GM23338 (cell line): ENCODE results near the gene RSAD1. TPM values are rescaled to one million over a fixed set of nuclear protein-coding genes. Genes with fewer than 3 reads are reported as not detected.

Source experiments
- ATAC-seq: fragments of 200-7000 bp; cut with Tn5 transposase; 3 replicates; pipeline ENCODE4 v1.9.1; 2020
- DNase-seq: peaks from one replicate; pipeline ENCODE4 v3.0.0-alpha.2; 2015; ENCODE audit warnings: low spot score
- H2AFZ ChIP-seq: fragments of 200-600 bp; sonication (generic); 2 replicates; pipeline ENCODE4 v1.8.0; 2016; ENCODE audit warnings: antibody characterized with exemption, mild to moderate bottlenecking, moderate library complexity
- H3F3A ChIP-seq: fragments of 200-600 bp; sonication (generic); replicated peaks from 2 replicates; pipeline ENCODE4 v1.8.0; 2017; ENCODE audit warnings: antibody characterized with exemption, mixed run types, low read depth
- H3K27ac ChIP-seq: fragments of 200-600 bp; sonication (generic); 2 replicates; pipeline ENCODE4 v1.6.1; 2016; ENCODE audit warnings: low read depth
- H3K27me3 ChIP-seq: fragments of 200-600 bp; sonication (generic); 2 replicates; pipeline ENCODE4 v1.8.0; 2016; ENCODE audit warnings: mild to moderate bottlenecking, mixed run types, moderate library complexity; ENCODE audit not compliant: insufficient read depth
- H3K36me3 ChIP-seq: fragments of 200-600 bp; sonication (generic); 2 replicates; pipeline ENCODE4 v1.8.0; 2016; ENCODE audit warnings: mild to moderate bottlenecking; ENCODE audit not compliant: insufficient read depth
- H3K4me1 ChIP-seq: fragments of 200-600 bp; sonication (generic); 2 replicates; pipeline ENCODE4 v1.8.0; 2016; ENCODE audit warnings: mild to moderate bottlenecking, moderate library complexity; ENCODE audit not compliant: insufficient read depth
- H3K4me2 ChIP-seq: fragments of 200-600 bp; sonication (generic); 2 replicates; pipeline ENCODE4 v1.7.1; 2017; ENCODE audit warnings: mixed run types
- H3K4me3 ChIP-seq: fragments of 200-600 bp; sonication (generic); 2 replicates; pipeline ENCODE4 v1.6.1; 2016; ENCODE audit warnings: mixed run types
- H3K79me2 ChIP-seq: fragments of 200-600 bp; sonication (generic); replicated peaks from 2 replicates; pipeline ENCODE4 v1.8.0; 2017; ENCODE audit warnings: mild to moderate bottlenecking; ENCODE audit not compliant: insufficient read depth
- H3K9me2 ChIP-seq: fragments of 200-600 bp; sonication (generic); 2 replicates; pipeline ENCODE4 v1.8.0; 2017; ENCODE audit not compliant: insufficient read depth
- H4K20me1 ChIP-seq: fragments of 200-600 bp; sonication (generic); replicated peaks from 2 replicates; pipeline ENCODE4 v1.8.0; 2017; ENCODE audit warnings: mild to moderate bottlenecking; ENCODE audit not compliant: insufficient read depth
- H3K27ac Mint-ChIP-seq: 2 replicates; pipeline ENCODE4 v1.8.0; 2020; ENCODE audit warnings: inconsistent platforms, mild to moderate bottlenecking, moderate library complexity, mixed read lengths
- H3K27me3 Mint-ChIP-seq: 3 replicates; pipeline ENCODE4 v1.8.0; 2022; ENCODE audit warnings: low read depth, mild to moderate bottlenecking, moderate library complexity, mixed read lengths, inconsistent platforms; ENCODE audit not compliant: insufficient read depth, poor library complexity
- H3K36me3 Mint-ChIP-seq: 3 replicates; pipeline ENCODE4 v1.8.0; 2021; ENCODE audit warnings: low read depth, mild to moderate bottlenecking, inconsistent platforms, moderate library complexity, mixed read lengths
- H3K4me1 Mint-ChIP-seq: 3 replicates; pipeline ENCODE4 v1.8.0; 2020; ENCODE audit warnings: mild to moderate bottlenecking, inconsistent platforms, mixed read lengths
- H3K4me3 Mint-ChIP-seq: 3 replicates; pipeline ENCODE4 v1.8.0; 2021; ENCODE audit warnings: moderate library complexity, mild to moderate bottlenecking, inconsistent platforms, mixed read lengths
- H3K9me3 Mint-ChIP-seq: 3 replicates; pipeline ENCODE4 v1.8.0; 2020; ENCODE audit warnings: moderate library complexity, mild to moderate bottlenecking, inconsistent platforms, mixed read lengths
- CREB1 ChIP-seq: fragments of 250-450 bp; sonication (Bioruptor Pico); IDR thresholded peaks from 2 replicates; pipeline ENCODE4 v1.5.0; 2020; ENCODE audit warnings: low read depth, mild to moderate bottlenecking, moderate library complexity
- CTCF ChIP-seq, 2 experiments: fragments of 200-600 bp in 1 of 2; sonication (generic) in 1 of 2; conservative IDR thresholded peaks; 2 replicates each; pipeline versions ENCODE4 v1.5.1 to v1.6.1; 2016 to 2017; ENCODE audit warnings: antibody characterized with exemption in 2 of 2, low read depth in 2 of 2, mild to moderate bottlenecking in 2 of 2, moderate library complexity in 1 of 2
- EZH2 ChIP-seq: fragments of 200-600 bp; sonication (generic); IDR thresholded peaks from one replicate; pipeline ENCODE4 v1.8.0; 2017; ENCODE audit warnings: antibody characterized with exemption, mild to moderate bottlenecking, low read depth; ENCODE audit not compliant: unreplicated experiment
- EZH2phosphoT487 ChIP-seq: fragments of 200-600 bp; sonication (generic); IDR thresholded peaks from one replicate; pipeline ENCODE4 v1.8.1; 2018; ENCODE audit warnings: antibody characterized with exemption; ENCODE audit not compliant: unreplicated experiment
- JUNB ChIP-seq: IDR thresholded peaks from one replicate; pipeline ENCODE4 v1.6.1; 2016; ENCODE audit warnings: antibody characterized with exemption; ENCODE audit not compliant: unreplicated experiment
- NANOG ChIP-seq: IDR thresholded peaks from 2 replicates; pipeline ENCODE4 v1.6.1; 2016; ENCODE audit warnings: antibody characterized with exemption, borderline replicate concordance
- POLR2AphosphoS5 ChIP-seq: IDR thresholded peaks from 2 replicates; pipeline ENCODE4 v1.6.1; 2016; ENCODE audit warnings: antibody characterized with exemption, low read depth
- REST ChIP-seq: IDR thresholded peaks from one replicate; pipeline ENCODE4 v1.6.1; 2018; ENCODE audit warnings: antibody characterized with exemption; ENCODE audit not compliant: unreplicated experiment
- STAT1 ChIP-seq: IDR thresholded peaks from one replicate; pipeline ENCODE4 v1.6.1; 2016; ENCODE audit warnings: antibody characterized with exemption; ENCODE audit not compliant: unreplicated experiment
- ZNF114 ChIP-seq: fragments of 250-450 bp; sonication (Bioruptor Pico); IDR thresholded peaks from 2 replicates; pipeline ENCODE4 v1.5.0; 2020; ENCODE audit warnings: mild to moderate bottlenecking, moderate library complexity
- ZNF331 ChIP-seq: fragments of 250-450 bp; sonication (Bioruptor Pico); IDR thresholded peaks from 2 replicates; pipeline ENCODE4 v1.5.0; 2020; ENCODE audit warnings: low read depth, mild to moderate bottlenecking, moderate library complexity
- polyA plus RNA-seq: library from polyadenylated mRNA; unstranded; fragments of >200 nt; fragmentation: Nextera tagmentation; extraction: Ambion mirVana; gene quantifications from 2 replicates; pipeline ENCODE4 v1.2.1, GENCODE V29; 2016
- total RNA-seq: library from RNA; depleted of rRNA; stranded (reverse); fragments of >200 nt; shearing (Covaris generic); gene quantifications from 2 replicates; pipeline ENCODE4 v1.2.3, GENCODE V29; 2014
- TF ChIP-seq, protein P1 (sequence below): fragments of 250-450 bp; sonication (Bioruptor Pico); IDR thresholded peaks from 2 replicates; pipeline ENCODE4 v1.5.0; 2020; ENCODE audit warnings: mild to moderate bottlenecking, moderate library complexity
- TF ChIP-seq, protein P2 (sequence below): IDR thresholded peaks from 2 replicates; pipeline ENCODE4 v1.6.1; 2016; ENCODE audit warnings: antibody characterized with exemption

The RSAD1 gene
- total and polyA plus RNA-seq, 2 experiments from 2014 or later: 18.4 to 28.7 TPM

DNA sequence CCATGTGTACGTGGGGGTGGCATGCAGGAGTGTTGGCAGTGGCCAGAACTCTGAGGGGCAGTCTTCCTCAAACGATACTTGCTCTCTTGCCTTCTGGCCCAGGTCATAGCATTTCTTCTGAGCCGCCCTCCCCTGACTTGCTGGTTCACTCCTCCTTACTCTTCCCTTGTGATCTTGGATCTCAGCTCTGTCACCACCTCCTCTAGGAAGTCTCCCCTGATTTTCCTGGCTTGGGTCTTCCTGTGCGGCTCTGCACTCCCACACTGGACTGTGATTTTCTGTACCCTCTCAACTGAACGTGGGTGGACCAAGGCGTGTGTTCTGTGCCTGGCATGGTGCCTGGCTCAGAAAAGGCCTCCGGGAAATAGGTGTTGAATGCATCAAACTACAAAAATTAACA, 56.7 kb downstream of the RSAD1 start:
- Histone ChIP-seq H4K20me1 (no peaks in the 10 kb centered on the region), H3K36me3 (no peaks in the 10 kb centered on the region), H3F3A (0 out of 2 replicates have a peak, but pooled peaks cover 4% of the 10 kb centered on the region), H3K4me3 (no peak overlapping the region), H3K4me1 (peaks cover 19% of the 10 kb centered on the region), H3K9me2 (no peaks in the 10 kb centered on the region), H2AFZ (no peak overlapping the region), H3K79me2 (no peaks in the 10 kb centered on the region), H3K27me3 (peaks cover 28% of the 10 kb centered on the region), H3K4me2 (no peak overlapping the region), H3K27ac (no peak overlapping the region)
- H3K4me3 Mint-ChIP-seq: peak overlapping the region; percentile 16; the same call in 1 of the 3 replicates
- no peaks in the 10 kb centered on the region; the same call in 2 of the 3 replicates for H3K9me3 Mint-ChIP-seq
- no peak overlapping the region for H3K27ac Mint-ChIP-seq
- H3K4me1 Mint-ChIP-seq: peaks cover 37% of the 10 kb centered on the region
- peaks cover 30% of the 10 kb centered on the region for H3K27me3 Mint-ChIP-seq
- TF ChIP-seq CTCF (conservative IDR thresholded peaks at IDR 0.05; ENCODE audit: low read depth in 2 of 2) (no peak), STAT1 (no peak), REST (no peak), ZNF331 (CRISPR knock-in tag) (no peak), NANOG (no peak), CREB1 (no peak), EZH2phosphoT487 (no peak), EZH2 (no peak), JUNB (no peak), ZNF114 (no peak), POLR2AphosphoS5 (no peak)
- TF ChIP-seq, protein P1, sequence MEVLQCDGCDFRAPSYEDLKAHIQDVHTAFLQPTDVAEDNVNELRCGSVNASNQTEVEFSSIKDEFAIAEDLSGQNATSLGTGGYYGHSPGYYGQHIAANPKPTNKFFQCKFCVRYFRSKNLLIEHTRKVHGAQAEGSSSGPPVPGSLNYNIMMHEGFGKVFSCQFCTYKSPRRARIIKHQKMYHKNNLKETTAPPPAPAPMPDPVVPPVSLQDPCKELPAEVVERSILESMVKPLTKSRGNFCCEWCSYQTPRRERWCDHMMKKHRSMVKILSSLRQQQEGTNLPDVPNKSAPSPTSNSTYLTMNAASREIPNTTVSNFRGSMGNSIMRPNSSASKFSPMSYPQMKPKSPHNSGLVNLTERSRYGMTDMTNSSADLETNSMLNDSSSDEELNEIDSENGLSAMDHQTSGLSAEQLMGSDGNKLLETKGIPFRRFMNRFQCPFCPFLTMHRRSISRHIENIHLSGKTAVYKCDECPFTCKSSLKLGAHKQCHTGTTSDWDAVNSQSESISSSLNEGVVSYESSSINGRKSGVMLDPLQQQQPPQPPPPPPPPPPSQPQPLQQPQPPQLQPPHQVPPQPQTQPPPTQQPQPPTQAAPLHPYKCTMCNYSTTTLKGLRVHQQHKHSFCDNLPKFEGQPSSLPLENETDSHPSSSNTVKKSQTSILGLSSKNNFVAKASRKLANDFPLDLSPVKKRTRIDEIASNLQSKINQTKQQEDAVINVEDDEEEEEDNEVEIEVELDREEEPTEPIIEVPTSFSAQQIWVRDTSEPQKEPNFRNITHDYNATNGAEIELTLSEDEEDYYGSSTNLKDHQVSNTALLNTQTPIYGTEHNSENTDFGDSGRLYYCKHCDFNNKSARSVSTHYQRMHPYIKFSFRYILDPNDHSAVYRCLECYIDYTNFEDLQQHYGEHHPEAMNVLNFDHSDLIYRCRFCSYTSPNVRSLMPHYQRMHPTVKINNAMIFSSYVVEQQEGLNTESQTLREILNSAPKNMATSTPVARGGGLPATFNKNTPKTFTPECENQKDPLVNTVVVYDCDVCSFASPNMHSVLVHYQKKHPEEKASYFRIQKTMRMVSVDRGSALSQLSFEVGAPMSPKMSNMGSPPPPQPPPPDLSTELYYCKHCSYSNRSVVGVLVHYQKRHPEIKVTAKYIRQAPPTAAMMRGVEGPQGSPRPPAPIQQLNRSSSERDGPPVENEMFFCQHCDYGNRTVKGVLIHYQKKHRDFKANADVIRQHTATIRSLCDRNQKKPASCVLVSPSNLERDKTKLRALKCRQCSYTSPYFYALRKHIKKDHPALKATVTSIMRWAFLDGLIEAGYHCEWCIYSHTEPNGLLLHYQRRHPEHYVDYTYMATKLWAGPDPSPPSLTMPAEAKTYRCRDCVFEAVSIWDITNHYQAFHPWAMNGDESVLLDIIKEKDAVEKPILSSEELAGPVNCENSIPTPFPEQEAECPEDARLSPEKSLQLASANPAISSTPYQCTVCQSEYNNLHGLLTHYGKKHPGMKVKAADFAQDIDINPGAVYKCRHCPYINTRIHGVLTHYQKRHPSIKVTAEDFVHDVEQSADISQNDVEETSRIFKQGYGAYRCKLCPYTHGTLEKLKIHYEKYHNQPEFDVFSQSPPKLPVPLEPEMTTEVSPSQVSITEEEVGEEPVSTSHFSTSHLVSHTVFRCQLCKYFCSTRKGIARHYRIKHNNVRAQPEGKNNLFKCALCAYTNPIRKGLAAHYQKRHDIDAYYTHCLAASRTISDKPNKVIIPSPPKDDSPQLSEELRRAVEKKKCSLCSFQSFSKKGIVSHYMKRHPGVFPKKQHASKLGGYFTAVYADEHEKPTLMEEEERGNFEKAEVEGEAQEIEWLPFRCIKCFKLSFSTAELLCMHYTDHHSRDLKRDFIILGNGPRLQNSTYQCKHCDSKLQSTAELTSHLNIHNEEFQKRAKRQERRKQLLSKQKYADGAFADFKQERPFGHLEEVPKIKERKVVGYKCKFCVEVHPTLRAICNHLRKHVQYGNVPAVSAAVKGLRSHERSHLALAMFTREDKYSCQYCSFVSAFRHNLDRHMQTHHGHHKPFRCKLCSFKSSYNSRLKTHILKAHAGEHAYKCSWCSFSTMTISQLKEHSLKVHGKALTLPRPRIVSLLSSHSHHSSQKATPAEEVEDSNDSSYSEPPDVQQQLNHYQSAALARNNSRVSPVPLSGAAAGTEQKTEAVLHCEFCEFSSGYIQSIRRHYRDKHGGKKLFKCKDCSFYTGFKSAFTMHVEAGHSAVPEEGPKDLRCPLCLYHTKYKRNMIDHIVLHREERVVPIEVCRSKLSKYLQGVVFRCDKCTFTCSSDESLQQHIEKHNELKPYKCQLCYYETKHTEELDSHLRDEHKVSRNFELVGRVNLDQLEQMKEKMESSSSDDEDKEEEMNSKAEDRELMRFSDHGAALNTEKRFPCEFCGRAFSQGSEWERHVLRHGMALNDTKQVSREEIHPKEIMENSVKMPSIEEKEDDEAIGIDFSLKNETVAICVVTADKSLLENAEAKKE (CRISPR knock-in tag): no peak
- TF ChIP-seq, protein P2, sequence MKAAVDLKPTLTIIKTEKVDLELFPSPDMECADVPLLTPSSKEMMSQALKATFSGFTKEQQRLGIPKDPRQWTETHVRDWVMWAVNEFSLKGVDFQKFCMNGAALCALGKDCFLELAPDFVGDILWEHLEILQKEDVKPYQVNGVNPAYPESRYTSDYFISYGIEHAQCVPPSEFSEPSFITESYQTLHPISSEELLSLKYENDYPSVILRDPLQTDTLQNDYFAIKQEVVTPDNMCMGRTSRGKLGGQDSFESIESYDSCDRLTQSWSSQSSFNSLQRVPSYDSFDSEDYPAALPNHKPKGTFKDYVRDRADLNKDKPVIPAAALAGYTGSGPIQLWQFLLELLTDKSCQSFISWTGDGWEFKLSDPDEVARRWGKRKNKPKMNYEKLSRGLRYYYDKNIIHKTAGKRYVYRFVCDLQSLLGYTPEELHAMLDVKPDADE: no peak
- DNase-seq (no peak), ATAC-seq (no peak)
- H3K36me3 Mint-ChIP-seq: peaks cover 8% of the 10 kb centered on the region; the same call in 2 of the 3 replicates
